HG02973 (cell line): ENCODE measurements around the gene HOXD4.

ENCODE experiments used
- ATAC-seq: cut with Tn5 transposase; IDR thresholded peaks from one replicate; pipeline ENCODE4 v1.9.1; 2021; ENCODE audit warnings: moderate library complexity; ENCODE audit not compliant: unreplicated experiment

HOXD4 gene

GRCh38 chr2:176114120-176114929 lies 37.0 kb upstream of the HOXD4 start:
- ATAC-seq, result no peak

DNA sequence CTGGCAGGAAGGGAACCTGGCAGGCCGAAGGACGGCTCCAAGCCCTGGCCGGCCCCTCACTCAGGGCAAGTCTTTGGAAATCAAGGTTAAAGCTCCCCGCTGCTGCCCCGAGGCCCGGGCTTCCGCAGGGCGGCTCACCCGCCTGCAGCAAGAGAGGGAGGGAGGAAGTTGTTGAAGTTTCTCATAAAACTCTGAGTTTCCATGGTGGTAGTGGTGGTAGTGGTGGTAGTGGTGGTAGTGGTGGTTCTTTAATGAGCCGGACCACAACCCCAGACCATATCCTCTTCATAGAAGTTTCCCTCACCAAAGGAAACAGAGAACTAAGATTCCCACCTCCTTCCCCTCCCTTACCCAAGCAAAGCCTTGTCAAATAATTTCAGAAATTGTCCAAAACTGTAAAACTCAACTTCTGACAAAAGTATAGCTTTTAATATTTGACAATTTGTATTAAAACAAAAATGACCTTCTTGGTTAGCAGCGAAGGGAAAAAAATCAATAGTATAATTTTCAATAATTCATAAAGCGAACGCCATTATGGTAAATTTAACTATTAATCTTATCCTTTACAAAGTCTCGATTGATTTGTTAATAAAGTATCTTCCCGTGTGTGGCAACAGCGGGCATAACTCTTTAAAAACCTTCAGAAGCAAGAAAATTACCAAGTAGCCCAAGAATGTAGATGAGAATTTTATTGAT lies 36.3 kb upstream of the HOXD4 start:
- ATAC-seq, result no peak

DNA sequence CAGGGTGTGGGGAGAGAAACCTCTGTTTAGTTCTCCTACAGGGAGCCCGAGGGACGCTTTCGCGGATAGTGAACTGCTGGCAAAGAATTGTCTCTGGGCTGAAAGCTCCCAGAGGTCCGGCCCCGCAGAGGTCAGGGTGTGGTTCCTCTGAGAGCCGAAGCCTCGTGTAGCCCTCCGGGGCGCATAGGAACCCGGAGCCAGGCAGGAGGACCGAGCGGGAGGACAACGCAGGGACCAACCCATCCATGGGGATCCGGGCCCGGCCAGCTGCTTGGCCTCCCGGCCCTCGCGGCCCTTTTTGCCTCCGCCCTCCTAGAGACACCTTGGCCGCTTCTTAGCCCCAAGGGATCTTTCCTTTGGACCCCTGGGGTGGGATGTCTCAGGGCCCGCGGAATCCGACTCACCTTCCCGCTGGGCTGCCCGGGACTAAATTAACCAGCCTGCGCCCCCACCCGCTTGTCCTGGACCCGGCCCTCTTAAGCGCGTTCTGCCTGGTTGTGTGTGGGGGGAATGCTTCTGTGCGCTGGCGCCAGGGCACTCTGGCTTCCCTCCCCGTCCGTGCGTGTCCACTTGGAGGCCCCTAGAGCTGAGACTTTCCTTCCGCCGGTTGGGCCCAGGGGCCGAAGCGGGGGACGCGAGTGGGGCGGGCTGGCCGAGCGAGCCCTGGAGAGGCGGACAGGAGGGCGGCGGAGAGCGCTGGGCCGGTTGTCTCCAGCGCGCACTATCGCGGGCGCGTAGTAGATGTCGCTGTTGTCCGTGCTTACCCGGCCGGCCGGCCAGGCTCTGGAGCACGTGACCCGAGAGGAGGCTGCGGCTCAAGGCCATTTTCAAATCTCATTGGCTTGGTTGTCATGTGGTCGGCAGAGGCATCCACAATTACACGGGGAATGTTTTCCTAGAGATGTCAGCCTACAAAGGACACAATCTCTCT lies 35.2 kb upstream of the HOXD4 start, which contains the start of gene HOXD10:
HOXD10 (plus strand) TSS at position 896 of the 931 bp plus-strand sequence. CDS start 56 bp downstream, outside the sequence.
- no peak for ATAC-seq

- no peak for ATAC-seq
These were observed 34.1 kb upstream of the HOXD4 start for GRCh38 chr2:176117162-176117822.

DNA sequence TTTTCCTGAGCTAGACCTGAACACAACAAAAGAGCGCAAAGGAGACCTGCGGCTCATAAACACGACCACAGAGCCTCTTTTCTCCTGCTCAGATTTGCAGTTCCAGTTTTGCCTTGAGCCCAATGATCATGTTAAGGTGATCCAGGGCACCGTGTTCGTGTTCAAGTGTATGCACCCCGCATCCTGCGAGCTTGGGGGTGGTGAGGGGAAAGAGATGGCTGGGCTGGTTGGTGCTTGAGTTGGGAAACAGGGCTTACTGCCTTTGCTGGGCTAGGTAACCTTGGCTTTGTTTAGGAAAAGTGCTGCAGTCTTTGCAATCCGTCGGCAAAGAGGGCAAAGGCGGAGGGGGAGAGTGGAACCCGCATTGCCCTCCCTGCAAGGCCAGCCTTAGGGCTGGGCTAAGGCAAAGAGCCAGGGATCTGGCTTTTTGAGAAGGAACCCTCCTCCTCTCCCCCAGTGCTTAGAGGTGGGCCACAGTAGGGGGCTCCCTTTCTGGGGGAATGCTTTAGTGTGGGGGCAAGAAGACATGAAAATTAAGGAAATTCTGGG lies 33.5 kb upstream of the HOXD4 start:
- no peak for ATAC-seq

- no peak for ATAC-seq
These were observed 32.6 kb upstream of the HOXD4 start for GRCh38 chr2:176118601-176119339.

DNA sequence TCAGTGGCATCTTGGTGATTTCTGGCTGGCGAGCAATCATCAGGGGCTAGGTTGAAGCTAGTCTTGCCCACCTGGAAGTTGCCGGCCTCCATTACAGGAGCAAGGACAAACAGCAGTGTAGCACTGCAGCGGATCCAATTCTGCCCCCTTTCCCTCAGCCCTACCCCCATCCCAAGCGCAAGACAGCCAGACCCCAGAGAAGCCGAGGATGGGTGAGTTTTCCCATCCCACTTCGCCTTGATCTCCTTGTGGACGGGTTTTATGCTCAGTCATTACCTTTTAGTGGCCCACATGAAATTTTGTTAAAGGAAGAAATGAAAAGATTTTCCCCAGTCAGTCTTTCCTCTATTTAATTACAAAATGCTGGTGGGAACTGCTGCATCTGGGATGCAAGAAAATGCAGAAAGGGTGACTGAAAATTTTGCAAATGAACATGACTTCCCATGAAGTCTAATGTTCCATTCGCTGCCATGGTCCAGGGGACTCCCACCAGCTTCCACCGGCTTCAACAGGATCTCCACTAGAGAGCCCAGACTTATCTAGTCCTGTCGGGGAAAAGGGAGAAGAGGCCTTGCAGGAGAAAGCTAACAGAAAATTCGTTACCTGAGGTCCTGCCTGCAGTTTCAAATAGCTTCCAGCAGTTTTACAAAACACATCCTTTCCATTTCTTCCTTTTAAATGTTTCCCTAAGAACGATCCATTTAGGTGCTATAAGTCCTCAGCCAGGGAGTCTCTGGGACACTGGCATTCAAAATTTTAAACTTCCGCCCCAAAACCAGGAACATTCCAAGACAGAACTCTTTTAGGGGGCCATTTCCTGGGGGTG lies 30.8 kb upstream of the HOXD4 start:
- no peak for ATAC-seq

- ATAC-seq, result no peak
These were observed 29.9 kb upstream of the HOXD4 start for GRCh38 chr2:176121190-176122051.

- no peak for ATAC-seq
These were observed 29.2 kb upstream of the HOXD4 start for GRCh38 chr2:176122052-176122682.

- ATAC-seq, result no peak
These were observed 28.5 kb upstream of the HOXD4 start, which contains the start of gene HOXD9 for GRCh38 chr2:176122683-176123410. TSS of gene HOXD9 (plus strand) at chr2:176122719. CDS start at chr2:176122769, 50 bp downstream.

DNA sequence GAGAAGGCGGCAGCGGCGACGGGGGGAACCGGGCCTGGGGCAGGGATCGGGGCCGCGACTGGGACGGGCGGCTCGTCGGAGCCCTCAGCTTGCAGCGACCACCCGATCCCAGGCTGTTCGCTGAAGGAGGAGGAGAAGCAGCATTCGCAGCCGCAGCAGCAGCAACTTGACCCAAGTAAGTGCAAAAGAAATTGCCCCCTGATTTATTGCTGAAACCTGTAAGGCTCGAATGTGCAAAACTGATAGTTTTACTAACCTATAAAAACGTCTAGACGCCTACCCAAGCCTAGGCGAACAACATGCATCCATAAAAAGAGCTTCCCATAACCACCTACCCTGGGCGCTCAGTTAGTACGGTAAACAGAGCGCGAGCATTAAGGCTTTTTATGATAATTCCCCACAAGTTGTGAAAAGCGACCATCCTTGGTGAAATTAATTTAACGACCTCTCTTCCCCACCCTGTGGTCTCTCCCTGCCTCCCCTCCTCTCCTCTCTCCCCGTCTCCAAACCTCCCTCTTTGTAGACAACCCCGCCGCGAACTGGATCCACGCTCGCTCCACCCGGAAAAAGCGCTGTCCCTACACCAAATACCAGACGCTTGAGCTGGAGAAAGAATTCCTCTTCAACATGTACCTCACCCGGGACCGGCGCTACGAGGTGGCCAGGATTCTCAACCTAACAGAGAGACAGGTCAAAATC lies 27.8 kb upstream of the HOXD4 start:
- ATAC-seq, result no peak

DNA sequence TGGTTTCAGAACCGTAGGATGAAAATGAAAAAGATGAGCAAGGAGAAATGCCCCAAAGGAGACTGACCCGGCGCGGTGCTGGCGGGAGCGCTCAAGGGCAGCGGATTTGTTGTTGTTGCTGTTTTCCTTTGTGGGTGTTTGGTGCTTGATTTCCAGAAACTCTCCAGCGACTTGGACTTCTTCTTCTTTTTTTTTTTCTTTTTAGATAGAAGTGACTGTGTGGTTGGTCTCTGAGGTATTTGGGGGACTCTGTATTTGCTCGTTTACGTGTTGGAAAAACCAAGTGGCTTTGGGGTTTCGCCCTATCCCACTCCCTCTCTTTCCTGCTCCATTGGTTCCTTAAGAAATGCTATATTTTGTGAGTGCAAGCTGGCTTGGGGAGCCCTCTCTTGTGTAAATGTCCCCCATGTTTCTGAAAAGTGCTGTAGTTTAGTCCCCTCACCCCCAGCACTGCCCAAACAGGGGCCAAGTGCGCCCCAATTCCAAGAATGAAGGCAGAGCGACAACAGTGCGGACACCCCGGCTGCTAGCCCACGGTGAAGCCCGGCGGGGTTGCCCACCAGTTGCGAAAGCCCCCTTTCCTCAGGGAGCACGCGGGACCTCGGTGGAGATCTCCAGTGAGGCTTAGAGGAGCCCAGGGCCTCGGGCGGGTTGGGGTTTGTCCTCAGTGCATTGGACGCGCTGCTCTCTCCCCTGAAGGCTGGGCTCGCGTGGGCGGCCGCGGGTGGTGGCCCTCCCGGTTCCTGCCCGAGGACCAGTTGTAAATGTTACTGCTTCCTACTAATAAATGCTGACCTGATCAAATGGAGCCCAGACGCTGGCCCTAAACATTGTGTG lies 27.0 kb upstream of the HOXD4 start:
- no peak for ATAC-seq

DNA sequence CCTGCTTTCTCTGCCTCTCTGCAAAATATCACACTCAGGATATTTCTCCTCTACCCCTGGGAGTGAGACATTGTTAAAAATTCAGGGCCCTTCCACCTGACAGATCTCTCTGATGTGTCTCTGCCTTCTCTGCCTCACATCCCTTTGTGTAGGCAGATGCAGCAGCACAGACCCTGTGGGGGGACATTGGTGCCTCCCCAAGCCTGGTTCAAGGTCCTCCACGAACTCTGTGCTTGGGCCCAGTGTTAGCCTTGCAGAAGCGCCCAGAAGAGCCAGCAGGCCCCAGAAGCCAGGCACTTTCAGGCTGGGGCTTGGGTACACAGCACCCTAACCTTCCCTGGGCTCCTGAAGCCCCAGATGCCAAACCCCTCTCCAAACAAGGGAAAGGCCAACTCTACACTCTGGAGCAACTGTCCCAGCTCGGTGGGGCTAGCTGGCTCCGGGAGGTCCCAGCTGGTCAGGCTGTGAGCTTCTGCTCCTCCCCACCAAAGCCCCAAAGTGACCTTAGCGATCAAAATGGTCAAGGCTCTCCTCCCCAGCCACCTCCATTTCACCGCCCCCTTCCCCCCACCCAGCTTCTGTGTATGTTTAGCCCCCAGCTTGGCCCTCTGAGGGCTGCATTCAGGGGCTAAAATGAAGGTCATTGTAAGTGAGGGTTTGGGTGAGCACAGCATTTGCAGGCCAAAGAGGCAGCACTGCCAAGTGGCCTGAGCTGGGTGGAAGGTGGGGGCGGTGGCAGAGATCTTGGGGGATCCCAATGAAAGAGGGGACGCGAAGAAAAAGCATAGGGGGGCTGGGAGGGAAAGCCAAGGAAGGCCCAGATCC lies 26.2 kb upstream of the HOXD4 start:
- no peak for ATAC-seq

GRCh38 chr2:176125772-176126054 lies 25.6 kb upstream of the HOXD4 start:
- ATAC-seq, result no peak
